ENCODE measurements around the gene ARMC3. TPM values are rescaled to one million over a fixed set of nuclear protein-coding genes. Genes with fewer than 3 reads are reported as not detected.

ARMC3 gene
- total RNA-seq, 6 donors from 2014 or later: 0.57 to 56.6 (median 6.4) TPM

DNA sequence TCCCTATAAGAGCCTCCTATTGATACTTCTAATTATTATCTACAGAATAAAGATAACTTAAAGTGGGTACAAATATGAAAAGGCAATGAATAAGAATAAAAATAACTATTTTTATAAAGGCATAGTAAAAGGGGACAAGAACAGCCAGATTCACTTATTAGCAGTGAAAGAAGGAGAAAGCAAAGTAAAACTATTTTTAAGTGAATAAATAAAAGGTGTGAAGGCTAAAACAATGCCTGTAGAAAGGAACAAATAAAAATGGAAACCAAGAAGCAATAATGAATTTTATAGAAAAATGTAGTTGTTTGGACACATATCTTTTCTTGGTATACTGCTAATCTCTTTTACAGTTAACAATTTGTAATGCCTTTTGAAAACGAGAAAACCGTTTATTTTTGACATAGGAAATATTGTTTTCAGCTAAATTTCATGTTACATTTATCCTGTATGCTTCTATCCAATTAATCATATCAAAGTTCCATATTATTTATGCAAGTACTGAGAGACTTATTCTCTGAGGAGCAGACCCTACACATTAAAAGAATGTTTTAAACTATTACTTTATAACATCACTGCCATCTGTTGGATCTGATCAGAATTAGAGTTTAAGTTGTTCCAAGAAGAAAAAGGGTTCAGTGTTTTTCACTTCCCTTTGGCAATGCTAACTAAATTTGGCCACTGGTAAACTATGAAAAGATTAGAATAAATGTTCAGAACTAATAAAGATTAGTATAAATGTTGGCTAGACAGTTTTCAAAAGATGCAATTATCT is 59.1 kb downstream of the ARMC3 start:
- H3K4me3 ChIP-seq: no peak overlapping the region
- no peaks in the 10 kb centered on the region for H3K9me3 ChIP-seq
- ATAC-seq (ENCODE audit: low FRiP score in 2 of 2): peak in 1 of 2 donors; percentile 42
- H3K4me1 ChIP-seq: peaks cover 0 to 4% (median 0%) of the 10 kb centered on the region in 4 donors
- TF ChIP-seq, protein P1, sequence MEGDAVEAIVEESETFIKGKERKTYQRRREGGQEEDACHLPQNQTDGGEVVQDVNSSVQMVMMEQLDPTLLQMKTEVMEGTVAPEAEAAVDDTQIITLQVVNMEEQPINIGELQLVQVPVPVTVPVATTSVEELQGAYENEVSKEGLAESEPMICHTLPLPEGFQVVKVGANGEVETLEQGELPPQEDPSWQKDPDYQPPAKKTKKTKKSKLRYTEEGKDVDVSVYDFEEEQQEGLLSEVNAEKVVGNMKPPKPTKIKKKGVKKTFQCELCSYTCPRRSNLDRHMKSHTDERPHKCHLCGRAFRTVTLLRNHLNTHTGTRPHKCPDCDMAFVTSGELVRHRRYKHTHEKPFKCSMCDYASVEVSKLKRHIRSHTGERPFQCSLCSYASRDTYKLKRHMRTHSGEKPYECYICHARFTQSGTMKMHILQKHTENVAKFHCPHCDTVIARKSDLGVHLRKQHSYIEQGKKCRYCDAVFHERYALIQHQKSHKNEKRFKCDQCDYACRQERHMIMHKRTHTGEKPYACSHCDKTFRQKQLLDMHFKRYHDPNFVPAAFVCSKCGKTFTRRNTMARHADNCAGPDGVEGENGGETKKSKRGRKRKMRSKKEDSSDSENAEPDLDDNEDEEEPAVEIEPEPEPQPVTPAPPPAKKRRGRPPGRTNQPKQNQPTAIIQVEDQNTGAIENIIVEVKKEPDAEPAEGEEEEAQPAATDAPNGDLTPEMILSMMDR (IDR thresholded peaks at IDR 0.05): peak in 4 of 6 experiments; percentile 11 to 34 (median 18)
- TF ChIP-seq POLR2AphosphoS5 (IDR thresholded peaks at IDR 0.05) (no peak), POLR2A (IDR thresholded peaks at IDR 0.05) (no peak), EP300 (IDR thresholded peaks at IDR 0.05) (no peak)
- 43 to 52% methylated on average over 2 of the region's 2 CpGs for WGBS, 2 donors
- no peak overlapping the region for H3K27ac ChIP-seq
- no peaks in the 10 kb centered on the region for H3K36me3 ChIP-seq
- no peak for DNase-seq
- no peaks in the 10 kb centered on the region for H3K27me3 ChIP-seq

DNA sequence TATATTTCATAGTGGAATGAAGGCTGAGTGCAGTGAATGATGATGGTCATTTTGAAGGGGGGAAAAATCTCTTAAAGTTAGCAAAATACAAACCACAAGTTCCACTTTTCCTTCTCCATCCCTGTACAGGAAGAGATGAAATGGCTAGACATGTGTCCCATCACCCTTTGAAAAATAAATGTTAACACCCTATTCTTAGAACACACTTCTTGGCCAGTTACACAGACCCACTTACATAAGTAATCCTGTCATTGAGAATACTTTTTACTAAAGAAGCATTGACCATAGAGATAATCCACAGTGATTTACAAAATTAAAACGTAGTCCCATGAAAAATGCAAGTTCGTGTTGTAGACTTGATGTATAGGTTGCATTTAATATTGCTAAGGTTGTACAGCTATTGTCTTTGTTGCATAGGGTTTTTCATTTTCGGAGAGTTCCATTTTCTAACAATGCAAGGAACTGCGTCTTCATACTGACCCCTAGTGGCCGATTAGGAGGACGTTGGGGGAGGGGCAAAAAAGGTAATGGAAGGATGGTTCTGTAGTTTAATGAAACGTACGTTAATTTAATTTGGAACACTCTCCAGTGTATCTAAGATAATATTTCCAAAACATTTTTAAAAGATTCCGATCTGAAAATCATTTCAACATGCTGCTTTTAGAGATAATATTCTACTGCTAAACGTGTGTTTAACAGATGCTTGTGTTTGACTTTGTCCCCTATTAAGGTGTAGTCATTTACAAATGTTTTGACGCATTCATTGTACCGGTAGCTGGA is 60.9 kb downstream of the ARMC3 start:
- TF ChIP-seq, protein P1 (IDR thresholded peaks at IDR 0.05): peak; percentile 83 to 91 (median 88)
- no peak for TF ChIP-seq EP300 (IDR thresholded peaks at IDR 0.05)
- TF ChIP-seq POLR2AphosphoS5 (IDR thresholded peaks at IDR 0.05): no peak
- TF ChIP-seq POLR2A (IDR thresholded peaks at IDR 0.05): no peak
- DNase-seq (peak in 1 of 2 donors; percentile 33), ATAC-seq (ENCODE audit: low FRiP score in 2 of 2) (peak; percentile 75 to 86)
- Histone ChIP-seq H3K36me3 (no peaks in the 10 kb centered on the region), H3K9me3 (no peaks in the 10 kb centered on the region), H3K4me3 (no peak overlapping the region), H3K27ac (no peak overlapping the region), H3K4me1 (peaks cover 0 to 4% (median 0%) of the 10 kb centered on the region in 4 donors), H3K27me3 (no peaks in the 10 kb centered on the region)
- 6 to 7% methylated on average over 12 of the region's 12 CpGs for WGBS, 2 donors

DNA sequence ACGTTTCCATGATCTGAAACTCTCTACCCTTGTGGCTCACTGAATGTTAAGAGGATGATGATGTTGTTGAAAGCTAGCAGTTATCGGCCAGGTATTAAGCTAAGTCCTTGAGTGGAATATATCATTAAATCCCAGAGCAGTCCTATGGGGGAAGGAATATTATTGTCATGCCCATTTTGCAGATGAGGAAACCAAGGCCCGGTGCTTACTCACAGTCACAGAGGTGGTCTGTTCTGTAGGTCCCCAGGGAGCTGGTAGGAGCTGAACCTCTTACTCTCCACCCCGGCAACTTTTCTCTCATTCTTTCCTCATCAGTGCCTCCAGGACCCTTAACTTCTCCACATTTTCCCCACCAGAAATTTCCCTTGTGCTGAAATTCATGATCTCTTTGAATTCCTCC is 62.6 kb downstream of the ARMC3 start:
- Histone ChIP-seq H3K27me3 (no peaks in the 10 kb centered on the region), H3K4me1 (peaks cover 0 to 4% (median 0%) of the 10 kb centered on the region in 4 donors), H3K27ac (no peak overlapping the region), H3K36me3 (no peaks in the 10 kb centered on the region), H3K9me3 (no peaks in the 10 kb centered on the region), H3K4me3 (no peak overlapping the region)
- ATAC-seq (ENCODE audit: low FRiP score in 2 of 2): no peak
- TF ChIP-seq POLR2A (IDR thresholded peaks at IDR 0.05) (no peak), POLR2AphosphoS5 (IDR thresholded peaks at IDR 0.05) (no peak), EP300 (IDR thresholded peaks at IDR 0.05) (no peak)
- TF ChIP-seq, protein P1 (IDR thresholded peaks at IDR 0.05): no peak
- 78 to 95% methylated on average over 4 of the region's 4 CpGs for WGBS, 2 donors
- DNase-seq: no peak

DNA sequence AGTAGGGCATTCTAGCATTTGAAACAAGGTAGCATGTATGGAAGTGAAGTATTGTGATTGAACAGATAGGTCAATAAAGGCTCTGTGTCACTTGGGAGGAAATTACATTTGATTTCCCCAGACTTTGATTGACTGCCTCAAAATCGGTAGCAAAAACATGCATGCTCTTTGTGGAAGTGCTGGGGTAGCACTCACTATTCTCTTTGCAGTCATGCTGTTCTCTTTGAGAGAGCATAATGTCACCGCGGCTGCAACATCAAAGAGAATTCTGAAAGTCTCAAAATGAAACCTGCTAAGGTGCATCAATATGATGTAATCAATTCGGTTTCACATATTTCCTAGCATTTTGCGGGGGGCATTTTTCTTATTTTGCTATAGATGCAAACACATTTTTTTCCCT is 64.2 kb downstream of the ARMC3 start:
- Histone ChIP-seq H3K27ac (no peak overlapping the region), H3K27me3 (no peaks in the 10 kb centered on the region), H3K4me3 (no peak overlapping the region), H3K9me3 (no peaks in the 10 kb centered on the region), H3K4me1 (peaks cover 0 to 4% (median 0%) of the 10 kb centered on the region in 4 donors), H3K36me3 (no peaks in the 10 kb centered on the region)
- no peak for TF ChIP-seq POLR2AphosphoS5 (IDR thresholded peaks at IDR 0.05)
- TF ChIP-seq, protein P1 (IDR thresholded peaks at IDR 0.05): no peak
- TF ChIP-seq POLR2A (IDR thresholded peaks at IDR 0.05): no peak
- no peak for TF ChIP-seq EP300 (IDR thresholded peaks at IDR 0.05)
- 47 to 56% methylated on average over 5 of the region's 5 CpGs for WGBS, 2 donors
- DNase-seq (no peak), ATAC-seq (ENCODE audit: low FRiP score in 2 of 2) (no peak)
